ENCODE data around the gene IWS1. TPM values are rescaled to one million over a fixed set of nuclear protein-coding genes. Genes with fewer than 3 reads are reported as not detected.

IWS1 gene
- total RNA-seq, 2 experiments from 2014 or later, result 52.5 to 58.7 TPM

- Mint-ChIP-seq H3K27ac (no peak overlapping the region), H3K9me3 (peaks cover 4% of the 10 kb centered on the region), H3K4me3 (no peak overlapping the region), H3K27me3 (no peaks in the 10 kb centered on the region), H3K36me3 (peaks cover 3% of the 10 kb centered on the region), H3K4me1 (no peaks in the 10 kb centered on the region)
- DNase-seq, result no peak
Measured at GRCh38 chr2:127449898-127450297, 76.4 kb downstream of the IWS1 start.

- Mint-ChIP-seq H3K4me1 (no peaks in the 10 kb centered on the region), H3K4me3 (no peak overlapping the region), H3K36me3 (peaks cover 3% of the 10 kb centered on the region), H3K27me3 (no peaks in the 10 kb centered on the region), H3K9me3 (peaks cover 4% of the 10 kb centered on the region), H3K27ac (no peak overlapping the region)
- DNase-seq, result no peak
Measured at GRCh38 chr2:127449414-127449813, 76.9 kb downstream of the IWS1 start.

GRCh38 chr2:127448526-127448925 lies 77.8 kb downstream of the IWS1 start:
- H3K4me3 Mint-ChIP-seq, result no peak overlapping the region
- H3K36me3 Mint-ChIP-seq, result peaks cover 3% of the 10 kb centered on the region
- H3K9me3 Mint-ChIP-seq, result peaks cover 4% of the 10 kb centered on the region
- no peak overlapping the region for H3K27ac Mint-ChIP-seq
- H3K27me3 Mint-ChIP-seq, result no peaks in the 10 kb centered on the region
- H3K4me1 Mint-ChIP-seq, result no peaks in the 10 kb centered on the region
- DNase-seq, result no peak

GRCh38 chr2:127439343-127439742 lies 86.9 kb downstream of the IWS1 start:
- H3K27me3 Mint-ChIP-seq, result no peaks in the 10 kb centered on the region
- H3K9me3 Mint-ChIP-seq, result peaks cover 16% of the 10 kb centered on the region
- no peaks in the 10 kb centered on the region for H3K4me1 Mint-ChIP-seq
- H3K36me3 Mint-ChIP-seq, result peaks cover 3% of the 10 kb centered on the region
- DNase-seq, result no peak
- no peak overlapping the region for H3K4me3 Mint-ChIP-seq
- no peak overlapping the region for H3K27ac Mint-ChIP-seq

GRCh38 chr2:127437781-127438726 lies 88.2 kb downstream of the IWS1 start:
- H3K9me3 Mint-ChIP-seq, result peaks cover 16% of the 10 kb centered on the region

GRCh38 chr2:127437056-127437455 lies 89.2 kb downstream of the IWS1 start:
- Mint-ChIP-seq H3K9me3 (peaks cover 12% of the 10 kb centered on the region), H3K27ac (no peak overlapping the region), H3K4me1 (no peaks in the 10 kb centered on the region), H3K4me3 (no peak overlapping the region), H3K36me3 (peaks cover 3% of the 10 kb centered on the region), H3K27me3 (no peaks in the 10 kb centered on the region)
- DNase-seq, result no peak

More at GRCh38 chr2:127437781-127438726, 88.2 kb downstream of the IWS1 start:
- Mint-ChIP-seq H3K4me1 (no peaks in the 10 kb centered on the region), H3K4me3 (no peak overlapping the region), H3K27me3 (no peaks in the 10 kb centered on the region), H3K27ac (no peak overlapping the region), H3K36me3 (peaks cover 3% of the 10 kb centered on the region)
- no peak for DNase-seq

- H3K27ac Mint-ChIP-seq, result no peak overlapping the region
- H3K9me3 Mint-ChIP-seq, result no peaks in the 10 kb centered on the region
- H3K4me3 Mint-ChIP-seq, result no peak overlapping the region
Measured at GRCh38 chr2:127434515-127434914, 91.8 kb downstream of the IWS1 start.

GRCh38 chr2:127431408-127432023 lies 94.8 kb downstream of the IWS1 start:
- Mint-ChIP-seq H3K36me3 (no peaks in the 10 kb centered on the region), H3K9me3 (no peaks in the 10 kb centered on the region), H3K4me3 (no peak overlapping the region), H3K27ac (no peak overlapping the region), H3K27me3 (no peaks in the 10 kb centered on the region), H3K4me1 (no peaks in the 10 kb centered on the region)
- DNase-seq, result no peak

More at GRCh38 chr2:127434515-127434914, 91.8 kb downstream of the IWS1 start:
- H3K27me3 Mint-ChIP-seq, result no peaks in the 10 kb centered on the region
- H3K36me3 Mint-ChIP-seq, result no peaks in the 10 kb centered on the region
- H3K4me1 Mint-ChIP-seq, result no peaks in the 10 kb centered on the region
- DNase-seq, result no peak

Other genes with a start within 250 kb of the IWS1 start
- 10 to 100 TPM; 51.7 to 53.2 TPM for gene ERCC3, start 232.3 kb downstream of the IWS1 start, total RNA-seq
- 10 to 100 TPM; 41.1 to 43.2 TPM for gene MAP3K2, start 138.5 kb downstream of the IWS1 start, total RNA-seq
- gene PROC, start 108.1 kb downstream of the IWS1 start, total RNA-seq, result not detected
- under 1 TPM; 0.62 to 0.88 TPM for gene MYO7B, start 9.2 kb upstream of the IWS1 start, total RNA-seq
- not detected for gene GPR17, start 119.7 kb upstream of the IWS1 start, total RNA-seq
- 10 to 100 TPM; 14.6 to 15.8 TPM for gene LIMS2, start 149.0 kb upstream of the IWS1 start, total RNA-seq
- gene SFT2D3, start 175.0 kb upstream of the IWS1 start, total RNA-seq, result 1 to 10 TPM; 3.9 to 4.4 TPM

Measured in activated naive CD8-positive, alpha-beta T cell treated with anti-CD3 and anti-CD28 coated beads for 36 hours (primary cell).